ENCODE results near the gene PRKAR2B. TPM values are rescaled to one million over a fixed set of nuclear protein-coding genes. Genes with fewer than 3 reads are reported as not detected.

The PRKAR2B gene
- total RNA-seq, 1 donor from 2014 or later = 14.6 TPM

DNA sequence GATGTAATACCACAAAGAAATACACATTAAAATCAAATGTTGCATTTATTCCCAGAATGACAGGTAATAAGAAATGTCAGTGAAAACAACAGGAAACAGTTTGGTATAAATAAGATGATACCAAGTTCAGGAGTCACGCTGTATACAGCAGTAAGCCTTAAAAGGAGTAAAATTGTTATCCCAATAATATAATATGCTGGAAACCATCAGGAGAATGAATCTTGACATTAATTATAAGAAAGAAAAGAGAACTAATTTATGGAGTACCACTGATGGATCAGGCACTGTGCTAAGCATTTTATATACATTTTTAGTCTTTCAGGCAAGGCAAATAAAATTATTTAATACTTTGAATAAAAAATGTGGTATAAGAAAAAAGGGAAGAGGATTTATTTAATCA lies 27.6 kb downstream of the PRKAR2B start:
- no peaks in the 10 kb centered on the region for H3K36me3 Mint-ChIP-seq (ENCODE audit: unreplicated experiment)
- peaks cover 2% of the 10 kb centered on the region for H3K27me3 Mint-ChIP-seq (ENCODE audit: unreplicated experiment)
- H3K4me3 Mint-ChIP-seq (ENCODE audit: unreplicated experiment) = no peak overlapping the region
- H3K9me3 Mint-ChIP-seq (ENCODE audit: unreplicated experiment) = peaks cover 4% of the 10 kb centered on the region
- H3K27ac Mint-ChIP-seq (ENCODE audit: unreplicated experiment) = no peak overlapping the region
- peaks cover 15% of the 10 kb centered on the region for H3K4me1 Mint-ChIP-seq (ENCODE audit: low read depth, unreplicated experiment)
- DNase-seq = no peak
- TF ChIP-seq, protein P1, sequence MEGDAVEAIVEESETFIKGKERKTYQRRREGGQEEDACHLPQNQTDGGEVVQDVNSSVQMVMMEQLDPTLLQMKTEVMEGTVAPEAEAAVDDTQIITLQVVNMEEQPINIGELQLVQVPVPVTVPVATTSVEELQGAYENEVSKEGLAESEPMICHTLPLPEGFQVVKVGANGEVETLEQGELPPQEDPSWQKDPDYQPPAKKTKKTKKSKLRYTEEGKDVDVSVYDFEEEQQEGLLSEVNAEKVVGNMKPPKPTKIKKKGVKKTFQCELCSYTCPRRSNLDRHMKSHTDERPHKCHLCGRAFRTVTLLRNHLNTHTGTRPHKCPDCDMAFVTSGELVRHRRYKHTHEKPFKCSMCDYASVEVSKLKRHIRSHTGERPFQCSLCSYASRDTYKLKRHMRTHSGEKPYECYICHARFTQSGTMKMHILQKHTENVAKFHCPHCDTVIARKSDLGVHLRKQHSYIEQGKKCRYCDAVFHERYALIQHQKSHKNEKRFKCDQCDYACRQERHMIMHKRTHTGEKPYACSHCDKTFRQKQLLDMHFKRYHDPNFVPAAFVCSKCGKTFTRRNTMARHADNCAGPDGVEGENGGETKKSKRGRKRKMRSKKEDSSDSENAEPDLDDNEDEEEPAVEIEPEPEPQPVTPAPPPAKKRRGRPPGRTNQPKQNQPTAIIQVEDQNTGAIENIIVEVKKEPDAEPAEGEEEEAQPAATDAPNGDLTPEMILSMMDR (IDR thresholded peaks at IDR 0.05; ENCODE audit: partially characterized antibody, unreplicated experiment) = no peak

DNA sequence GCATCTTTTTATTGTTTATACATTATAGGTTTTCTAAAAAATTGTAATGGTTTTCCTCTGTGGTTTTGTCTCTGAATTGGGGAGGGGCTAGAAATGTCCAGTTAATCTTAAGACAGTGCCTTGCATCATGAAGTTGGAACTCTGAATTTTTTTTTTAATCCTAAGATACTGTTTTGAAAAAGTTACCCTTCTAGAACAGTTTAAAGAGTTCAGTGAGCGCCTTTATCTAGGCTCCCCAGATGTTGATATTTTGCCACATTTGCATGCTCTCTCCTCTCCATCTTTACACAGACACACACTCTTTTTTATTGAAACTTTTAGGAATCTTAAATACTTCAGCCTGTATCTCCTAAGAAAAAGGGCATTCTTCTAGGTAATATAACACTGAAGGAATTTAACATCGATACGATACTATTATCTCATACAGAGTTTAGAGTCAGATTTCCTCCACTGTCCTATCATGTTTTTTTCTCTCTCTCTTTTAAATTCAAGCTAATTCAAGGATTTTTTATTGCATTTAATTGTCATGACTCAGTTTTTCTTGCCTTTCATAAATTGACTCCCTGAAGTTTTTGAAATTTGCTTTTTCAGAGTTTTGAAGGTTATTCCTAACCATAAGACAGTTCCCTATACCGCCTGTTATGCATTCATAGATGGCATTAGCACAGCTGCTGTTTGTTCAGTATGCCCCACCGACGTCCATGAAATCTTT lies 31.5 kb downstream of the PRKAR2B start:
- peak overlapping the region; percentile 64 for H3K27ac Mint-ChIP-seq (ENCODE audit: unreplicated experiment)
- no peak overlapping the region for H3K4me3 Mint-ChIP-seq (ENCODE audit: unreplicated experiment)
- H3K36me3 Mint-ChIP-seq (ENCODE audit: unreplicated experiment) = no peaks in the 10 kb centered on the region
- H3K27me3 Mint-ChIP-seq (ENCODE audit: unreplicated experiment) = peaks cover 2% of the 10 kb centered on the region
- TF ChIP-seq, protein P1 (IDR thresholded peaks at IDR 0.05; ENCODE audit: partially characterized antibody, unreplicated experiment) = no peak
- DNase-seq = no peak
- peaks cover 13% of the 10 kb centered on the region for H3K4me1 Mint-ChIP-seq (ENCODE audit: low read depth, unreplicated experiment)
- H3K9me3 Mint-ChIP-seq (ENCODE audit: unreplicated experiment) = peaks cover 5% of the 10 kb centered on the region

DNA sequence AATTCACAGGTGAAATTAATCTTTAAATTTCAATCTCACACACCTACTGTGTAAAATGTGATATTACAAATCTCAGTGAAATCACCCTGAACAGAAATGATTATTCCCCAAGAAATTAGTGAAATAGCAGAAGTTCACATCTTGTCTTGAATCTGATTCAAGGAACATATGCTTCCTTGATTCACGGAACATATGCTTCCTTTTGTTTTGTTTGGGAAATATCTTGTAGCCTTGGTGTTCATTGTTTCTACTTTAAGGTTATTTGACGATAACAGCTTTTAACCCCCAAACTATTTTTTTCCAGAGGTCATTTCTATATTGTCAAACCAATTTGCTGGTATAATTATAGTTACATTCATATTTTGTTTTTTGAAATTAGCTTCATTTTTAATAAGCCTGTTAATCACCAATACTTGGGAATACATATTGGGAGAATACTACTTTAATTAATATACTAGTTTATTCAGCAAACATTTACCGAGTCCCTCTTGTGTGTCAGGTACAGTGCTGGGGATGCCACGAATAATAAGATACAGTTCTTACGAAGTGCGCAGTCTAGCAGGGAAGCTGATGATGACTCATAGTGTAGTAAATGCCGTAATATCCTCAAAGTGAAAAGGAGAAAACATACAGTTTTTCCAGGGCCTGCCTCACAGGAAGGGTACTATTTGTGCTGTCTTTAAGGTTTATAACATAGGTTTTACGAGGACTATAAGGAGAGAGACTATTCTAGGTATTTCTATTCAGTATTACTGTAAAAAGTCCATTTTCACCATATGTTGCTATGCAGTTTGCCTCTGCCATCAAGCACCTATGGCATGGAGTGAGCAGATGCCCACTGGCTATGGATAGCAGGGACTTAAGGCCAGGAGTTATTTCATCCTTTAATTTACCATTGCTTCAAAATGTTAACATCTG lies 32.5 kb downstream of the PRKAR2B start:
- H3K27me3 Mint-ChIP-seq (ENCODE audit: unreplicated experiment) = peaks cover 2% of the 10 kb centered on the region
- peak overlapping the region; percentile 65 for H3K27ac Mint-ChIP-seq (ENCODE audit: unreplicated experiment)
- DNase-seq = no peak
- no peaks in the 10 kb centered on the region for H3K36me3 Mint-ChIP-seq (ENCODE audit: unreplicated experiment)
- peaks cover 5% of the 10 kb centered on the region for H3K9me3 Mint-ChIP-seq (ENCODE audit: unreplicated experiment)
- peaks cover 13% of the 10 kb centered on the region for H3K4me1 Mint-ChIP-seq (ENCODE audit: low read depth, unreplicated experiment)
- TF ChIP-seq, protein P1 (IDR thresholded peaks at IDR 0.05; ENCODE audit: partially characterized antibody, unreplicated experiment) = no peak
- no peak overlapping the region for H3K4me3 Mint-ChIP-seq (ENCODE audit: unreplicated experiment)

DNA sequence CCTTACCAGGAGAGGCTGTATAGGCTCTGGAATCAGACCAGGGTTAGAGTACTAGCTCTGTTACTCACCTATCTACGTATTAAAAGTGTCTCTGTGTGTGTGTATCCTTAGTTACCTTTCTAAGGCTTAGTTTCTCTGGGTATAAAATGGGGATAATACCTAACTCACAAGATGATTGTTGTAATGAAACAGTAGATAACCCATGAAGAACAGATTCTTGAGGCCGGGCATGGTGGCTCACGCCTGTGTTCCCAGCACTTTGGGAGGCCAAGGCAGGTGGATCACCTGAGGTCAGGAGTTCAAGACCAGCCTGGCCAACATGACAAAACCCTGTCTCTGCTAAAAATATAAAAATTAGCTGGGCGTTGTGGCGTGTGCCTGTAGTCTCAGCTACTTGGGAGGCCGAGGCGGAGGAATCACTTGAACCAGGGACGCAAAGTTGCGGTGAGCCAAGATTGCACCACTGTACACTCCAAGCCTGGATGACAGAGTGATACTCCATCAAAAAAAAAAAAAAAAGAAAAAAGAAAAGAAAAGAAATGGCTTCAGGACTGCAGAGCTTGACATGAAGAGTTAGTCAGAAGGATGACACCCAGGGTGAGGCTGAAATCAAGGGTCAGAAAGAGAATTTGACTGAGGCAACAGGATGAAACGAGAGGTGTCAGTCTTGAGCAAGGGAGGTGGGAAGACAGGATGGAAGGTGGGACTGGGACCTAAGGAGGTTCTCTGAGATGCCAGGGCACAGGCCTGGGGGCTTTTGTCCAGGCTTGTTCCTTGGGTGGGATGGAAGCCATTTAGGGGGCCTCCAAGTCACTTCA lies 33.4 kb downstream of the PRKAR2B start:
- Mint-ChIP-seq H3K4me1 (ENCODE audit: low read depth, unreplicated experiment) (peaks cover 13% of the 10 kb centered on the region), H3K4me3 (ENCODE audit: unreplicated experiment) (no peak overlapping the region), H3K9me3 (ENCODE audit: unreplicated experiment) (peaks cover 5% of the 10 kb centered on the region), H3K36me3 (ENCODE audit: unreplicated experiment) (no peaks in the 10 kb centered on the region), H3K27ac (ENCODE audit: unreplicated experiment) (no peak overlapping the region), H3K27me3 (ENCODE audit: unreplicated experiment) (peaks cover 2% of the 10 kb centered on the region)
- no peak for DNase-seq
- TF ChIP-seq, protein P1 (IDR thresholded peaks at IDR 0.05; ENCODE audit: partially characterized antibody, unreplicated experiment) = no peak
